AG09319 (cell line): ENCODE measurements around the gene OSBPL5.

Experiments used
- DNase-seq: peaks from one replicate; pipeline ENCODE4 v3.0.0-alpha.2; 2010; ENCODE audit warnings: low read depth; ENCODE audit errors: extremely low read depth
- CTCF ChIP-seq: IDR thresholded peaks from 2 replicates; pipeline ENCODE4 v1.5.1; 2011; ENCODE audit warnings: low read depth, mild to moderate bottlenecking, inconsistent platforms, low read length, moderate library complexity

OSBPL5 gene

DNA sequence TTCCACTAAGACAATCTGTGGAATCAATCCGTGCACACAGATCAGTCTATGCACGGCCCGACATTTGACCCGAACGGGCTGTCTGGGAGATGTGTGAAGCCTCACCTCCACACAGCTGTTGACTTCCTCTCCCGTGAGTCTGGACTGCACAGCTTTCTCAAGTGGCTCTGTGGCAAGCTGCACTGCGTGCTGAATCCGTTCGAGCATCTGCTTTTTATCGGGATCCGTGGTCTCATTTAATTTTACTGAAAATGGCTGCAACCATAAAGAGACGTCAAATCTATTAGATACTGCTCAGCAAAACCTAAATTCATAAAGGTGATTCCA is 127.2 kb downstream of the OSBPL5 start:
- DNase-seq, result no peak
- TF ChIP-seq CTCF, result no peak
